Gastroesophageal sphincter (tissue), 3 donors: ENCODE results near the gene PPARG.

ENCODE experiments used
- CTCF ChIP-seq, 4 experiments: fragments of 200-600 bp in 2 of 4; fragments of 450-650 bp in 2 of 4; sonication (generic) in 1 of 4; IDR thresholded peaks; one replicate each; pipeline ENCODE4 v1.5.1; 2017 to 2019; ENCODE audit warnings: antibody characterized with exemption in 4 of 4, mild to moderate bottlenecking in 2 of 4, moderate library complexity in 2 of 4
- POLR2A ChIP-seq, 2 donors: fragments of 450-650 bp; IDR thresholded peaks; one replicate each; pipeline ENCODE4 v1.6.1; 2017; ENCODE audit warnings: antibody characterized with exemption in 2 of 2, mild to moderate bottlenecking in 2 of 2, moderate library complexity in 1 of 2

DNA sequence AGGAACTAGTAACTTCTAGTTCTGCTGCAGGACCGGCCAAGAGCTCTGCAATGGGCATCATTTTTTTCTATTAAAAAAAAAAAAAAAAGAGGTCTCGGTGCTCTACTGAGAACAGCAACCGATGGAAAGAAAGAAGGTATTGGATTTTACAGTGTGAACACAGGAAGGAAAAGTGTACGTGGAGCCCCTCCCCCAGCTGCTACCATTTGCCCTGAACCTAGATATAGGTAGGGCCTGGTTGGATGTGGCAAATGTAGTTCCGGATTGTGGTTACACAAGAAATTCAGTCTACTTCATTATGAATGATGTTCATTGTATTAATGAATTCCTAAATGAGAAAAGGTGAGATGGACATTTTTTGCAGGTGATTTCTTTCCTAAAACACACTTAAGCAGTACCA, 17.9 kb upstream of the PPARG start:
- TF ChIP-seq POLR2A (IDR thresholded peaks at IDR 0.05) (no peak), CTCF (IDR thresholded peaks at IDR 0.05) (no peak)
